Measurements from ENCODE around the gene VSIG8. TPM values are rescaled to one million over a fixed set of nuclear protein-coding genes. Genes with fewer than 3 reads are reported as not detected.

Gene VSIG8
- total RNA-seq, 1 donor from 2014 or later = not detected

- no peak for TF ChIP-seq CTCF (IDR thresholded peaks at IDR 0.05; ENCODE audit: unreplicated experiment)
- Mint-ChIP-seq H3K36me3 (ENCODE audit: low read depth, unreplicated experiment) (no peaks in the 10 kb centered on the region), H3K9me3 (ENCODE audit: unreplicated experiment) (no peaks in the 10 kb centered on the region), H3K27me3 (ENCODE audit: unreplicated experiment) (peaks cover 2% of the 10 kb centered on the region), H3K4me1 (ENCODE audit: unreplicated experiment) (peaks cover 10% of the 10 kb centered on the region), H3K4me3 (ENCODE audit: unreplicated experiment) (no peak overlapping the region), H3K27ac (ENCODE audit: unreplicated experiment) (no peak overlapping the region)
- no peak for DNase-seq (ENCODE audit: low spot score)
Observed at GRCh38 chr1:159880430-159880829, 18.0 kb upstream of the VSIG8 start.

GRCh38 chr1:159879977-159880376 lies 17.5 kb upstream of the VSIG8 start:
- H3K27me3 Mint-ChIP-seq (ENCODE audit: unreplicated experiment) = peaks cover 2% of the 10 kb centered on the region
- peaks cover 10% of the 10 kb centered on the region for H3K4me1 Mint-ChIP-seq (ENCODE audit: unreplicated experiment)
- H3K36me3 Mint-ChIP-seq (ENCODE audit: low read depth, unreplicated experiment) = no peaks in the 10 kb centered on the region
- no peak overlapping the region for H3K27ac Mint-ChIP-seq (ENCODE audit: unreplicated experiment)
- H3K9me3 Mint-ChIP-seq (ENCODE audit: unreplicated experiment) = no peaks in the 10 kb centered on the region
- TF ChIP-seq CTCF (IDR thresholded peaks at IDR 0.05; ENCODE audit: unreplicated experiment) = no peak
- H3K4me3 Mint-ChIP-seq (ENCODE audit: unreplicated experiment) = no peak overlapping the region
- DNase-seq (ENCODE audit: low spot score) = no peak

DNA sequence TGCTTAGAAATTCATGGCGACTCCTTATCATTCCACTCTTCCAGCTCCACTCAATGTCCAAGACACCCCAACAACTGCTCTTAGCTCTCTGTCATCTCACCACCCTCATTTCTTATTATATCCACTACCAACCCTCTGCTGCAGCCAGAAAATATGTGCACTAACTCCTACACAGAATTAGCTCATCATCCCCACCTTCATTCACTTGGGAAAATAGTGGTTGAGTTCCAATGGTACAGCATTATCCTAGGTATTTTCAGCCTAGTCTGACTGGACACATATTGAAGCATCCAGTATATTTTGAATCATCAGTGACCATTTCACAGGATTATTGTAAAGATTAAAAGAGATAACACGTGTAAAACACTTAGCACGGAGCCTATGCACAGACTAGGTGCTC lies 16.7 kb upstream of the VSIG8 start:
- Mint-ChIP-seq H3K9me3 (ENCODE audit: unreplicated experiment) (no peaks in the 10 kb centered on the region), H3K27me3 (ENCODE audit: unreplicated experiment) (no peaks in the 10 kb centered on the region), H3K4me3 (ENCODE audit: unreplicated experiment) (no peak overlapping the region), H3K27ac (ENCODE audit: unreplicated experiment) (no peak overlapping the region), H3K36me3 (ENCODE audit: low read depth, unreplicated experiment) (no peaks in the 10 kb centered on the region), H3K4me1 (ENCODE audit: unreplicated experiment) (peaks cover 13% of the 10 kb centered on the region)
- no peak for TF ChIP-seq CTCF (IDR thresholded peaks at IDR 0.05; ENCODE audit: unreplicated experiment)
- DNase-seq (ENCODE audit: low spot score) = no peak

DNA sequence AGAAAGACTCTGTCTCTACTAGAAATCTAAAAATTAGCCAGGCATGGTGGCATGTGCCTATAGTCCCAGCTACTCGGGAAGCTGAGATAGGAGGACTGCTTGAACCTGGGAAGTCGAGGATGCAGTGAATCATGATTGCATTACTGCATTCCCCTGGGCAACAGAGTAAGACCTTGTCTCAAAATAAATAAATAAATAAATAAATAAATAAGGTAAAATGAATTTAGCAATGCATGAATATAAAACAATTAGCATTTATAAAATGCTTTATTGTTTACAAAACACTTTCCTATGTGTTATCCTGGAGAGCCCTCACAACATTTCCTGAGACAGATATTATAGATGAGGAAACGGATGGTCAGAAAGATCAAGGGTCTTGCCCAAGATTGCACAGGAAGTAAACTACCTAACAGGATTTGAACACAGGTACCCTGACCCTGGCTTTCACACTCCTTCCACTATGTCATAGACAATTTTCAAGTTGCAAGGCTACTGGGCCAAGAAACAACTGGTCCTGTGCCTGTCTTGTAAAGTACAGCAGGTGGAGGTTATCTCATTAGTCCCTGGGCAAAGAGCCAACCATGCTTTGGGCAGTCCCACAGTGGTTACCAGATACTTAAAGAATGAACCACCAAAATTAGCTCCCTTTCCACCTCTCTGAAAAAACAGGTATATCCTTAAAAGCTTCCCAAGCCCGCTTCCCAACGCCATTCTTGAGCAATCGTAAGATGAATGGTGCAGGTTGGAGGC lies 15.4 kb upstream of the VSIG8 start:
- TF ChIP-seq CTCF (IDR thresholded peaks at IDR 0.05; ENCODE audit: unreplicated experiment) = no peak
- no peak for DNase-seq (ENCODE audit: low spot score)
- Mint-ChIP-seq H3K36me3 (ENCODE audit: low read depth, unreplicated experiment) (no peaks in the 10 kb centered on the region), H3K4me3 (ENCODE audit: unreplicated experiment) (no peak overlapping the region), H3K9me3 (ENCODE audit: unreplicated experiment) (no peaks in the 10 kb centered on the region), H3K27me3 (ENCODE audit: unreplicated experiment) (no peaks in the 10 kb centered on the region), H3K4me1 (ENCODE audit: unreplicated experiment) (peaks cover 20% of the 10 kb centered on the region), H3K27ac (ENCODE audit: unreplicated experiment) (no peak overlapping the region)

GRCh38 chr1:159873530-159874143 lies 11.2 kb upstream of the VSIG8 start:
- Mint-ChIP-seq H3K27ac (ENCODE audit: unreplicated experiment) (peak overlapping the region; percentile 25), H3K4me1 (ENCODE audit: unreplicated experiment) (peaks cover 15% of the 10 kb centered on the region), H3K9me3 (ENCODE audit: unreplicated experiment) (no peaks in the 10 kb centered on the region), H3K36me3 (ENCODE audit: low read depth, unreplicated experiment) (peaks cover 4% of the 10 kb centered on the region), H3K27me3 (ENCODE audit: unreplicated experiment) (peaks cover 1% of the 10 kb centered on the region), H3K4me3 (ENCODE audit: unreplicated experiment) (no peak overlapping the region)
- TF ChIP-seq CTCF (IDR thresholded peaks at IDR 0.05; ENCODE audit: unreplicated experiment) = no peak
- no peak for DNase-seq (ENCODE audit: low spot score)

Measured in endothelial cell (in vitro differentiated cells).